ENCODE data around the gene RAB5A.
"Not testable (repeated sequence)": the region's sequence is repeated elsewhere in the genome, so short reads cannot be mapped to it uniquely, and the experiment has no call there.

The RAB5A gene

DNA sequence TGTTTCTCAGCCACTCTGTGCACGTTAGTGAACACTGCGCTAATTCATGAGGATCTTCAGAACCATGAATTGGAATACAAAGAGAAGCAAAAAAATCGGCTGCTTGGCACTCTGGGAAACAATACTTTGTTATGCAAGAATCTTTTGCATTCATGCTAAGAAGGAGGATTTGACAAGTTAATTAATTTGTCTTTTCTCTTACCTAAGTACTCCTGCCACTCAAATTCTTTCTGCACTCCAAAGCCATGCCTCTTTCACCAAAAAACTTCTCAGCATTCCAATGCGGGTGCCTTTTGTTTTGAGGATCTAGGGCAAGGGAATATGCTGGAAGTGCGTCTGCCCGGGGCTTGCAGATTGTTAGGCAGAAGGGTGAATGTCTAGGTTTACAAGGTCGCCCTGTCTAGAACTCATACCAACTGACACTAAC lies 82.0 kb downstream of the RAB5A start:
- no peak for DNase-seq (ENCODE audit: low read depth)

DNA sequence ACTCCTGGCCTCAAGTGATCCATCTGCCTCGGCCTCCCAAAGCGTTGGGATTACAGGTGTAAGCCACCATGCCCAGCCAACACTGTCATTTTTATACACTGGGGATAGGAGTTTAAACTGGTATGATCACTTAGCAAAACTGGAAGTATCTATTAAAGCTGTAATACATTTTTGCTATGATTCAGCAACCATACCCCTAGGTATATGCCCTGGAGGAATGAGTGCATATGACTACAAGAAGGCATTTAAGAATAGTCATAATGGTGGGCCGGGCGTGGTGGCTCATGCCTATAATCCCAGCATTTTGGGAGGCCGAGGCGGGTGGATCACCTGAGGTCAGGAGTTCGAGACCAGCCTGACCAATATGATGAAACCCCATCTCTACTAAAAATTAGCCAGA lies 85.0 kb downstream of the RAB5A start:
- DNase-seq (ENCODE audit: low read depth) = not testable (repeated sequence)

Measured in EH (cell line).